ENCODE results near the gene BROX.

The BROX gene

GRCh38 chr1:222697203-222697602 lies 15.2 kb upstream of the BROX start:
- H3K9me3 ChIP-seq (ENCODE audit: control insufficient read depth in 2 of 2, low read length in 2 of 2) = no peaks in the 10 kb centered on the region
- H3K27ac ChIP-seq (ENCODE audit: low read length) = no peak overlapping the region
- H3K27me3 ChIP-seq (ENCODE audit: control insufficient read depth in 1 of 2, insufficient read depth in 2 of 2, low read length in 2 of 2) = no peaks in the 10 kb centered on the region
- peaks cover 0 to 17% of the 10 kb centered on the region in 2 donors for H3K36me3 ChIP-seq (ENCODE audit: control insufficient read depth in 2 of 2, insufficient read depth in 2 of 2, low read length in 2 of 2)
- H3K4me3 ChIP-seq (ENCODE audit: low read length in 2 of 2) = no peak overlapping the region
- no peak overlapping the region for H3K9ac ChIP-seq (ENCODE audit: low read length in 2 of 2)
- no peaks in the 10 kb centered on the region for H3K4me1 ChIP-seq (ENCODE audit: control insufficient read depth, insufficient read depth, low read length)

DNA sequence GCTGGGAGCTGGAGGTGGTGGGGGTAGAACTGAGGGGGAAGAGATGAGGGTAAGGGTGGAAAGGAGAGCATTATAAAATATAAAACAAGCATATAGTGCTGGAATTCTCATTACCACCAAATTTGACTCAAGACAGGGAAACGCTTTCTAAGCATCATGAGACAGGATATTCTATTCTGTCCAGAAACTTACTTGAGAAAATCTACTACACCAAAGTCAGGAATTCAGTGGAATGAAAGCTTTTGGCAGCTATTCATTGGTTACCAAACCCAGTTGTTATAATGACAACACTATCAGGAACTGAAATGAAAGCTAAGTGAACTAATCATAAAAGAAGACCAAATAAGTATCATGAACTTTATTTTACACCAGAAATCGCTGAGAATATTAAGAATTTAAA lies 14.5 kb upstream of the BROX start:
- Histone ChIP-seq H3K27ac (ENCODE audit: low read length) (no peak overlapping the region), H3K9me3 (ENCODE audit: control insufficient read depth in 2 of 2, low read length in 2 of 2) (no peaks in the 10 kb centered on the region), H3K36me3 (ENCODE audit: control insufficient read depth in 2 of 2, insufficient read depth in 2 of 2, low read length in 2 of 2) (peaks cover 5 to 14% of the 10 kb centered on the region in 2 donors), H3K4me1 (ENCODE audit: control insufficient read depth, insufficient read depth, low read length) (no peaks in the 10 kb centered on the region), H3K9ac (ENCODE audit: low read length in 2 of 2) (no peak overlapping the region), H3K4me3 (ENCODE audit: low read length in 2 of 2) (no peak overlapping the region), H3K27me3 (ENCODE audit: control insufficient read depth in 1 of 2, insufficient read depth in 2 of 2, low read length in 2 of 2) (no peaks in the 10 kb centered on the region)

DNA sequence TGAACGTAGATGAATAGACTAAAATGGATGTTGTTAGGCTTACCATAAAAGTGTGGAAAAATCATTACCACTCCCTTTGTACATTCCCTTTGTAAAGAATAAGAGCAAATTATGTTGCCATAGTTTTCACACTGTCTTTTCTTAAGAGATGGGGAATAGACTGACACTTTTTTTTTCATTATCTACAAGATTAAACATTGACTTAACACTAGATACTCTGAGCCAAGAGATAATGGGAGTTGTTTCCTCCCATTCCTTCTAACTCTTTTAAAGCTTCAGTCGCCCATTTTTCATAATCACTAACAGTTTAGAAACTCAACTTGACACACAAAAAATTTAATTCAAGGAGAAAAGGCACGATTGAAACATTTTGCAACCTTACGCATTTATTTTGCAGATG lies 10.2 kb upstream of the BROX start:
- no peak overlapping the region for H3K4me3 ChIP-seq (ENCODE audit: low read length in 2 of 2)
- H3K27me3 ChIP-seq (ENCODE audit: control insufficient read depth in 1 of 2, insufficient read depth in 2 of 2, low read length in 2 of 2) = no peaks in the 10 kb centered on the region
- no peaks in the 10 kb centered on the region for H3K9me3 ChIP-seq (ENCODE audit: control insufficient read depth in 2 of 2, low read length in 2 of 2)
- peaks cover 5 to 7% of the 10 kb centered on the region in 2 donors for H3K36me3 ChIP-seq (ENCODE audit: control insufficient read depth in 2 of 2, insufficient read depth in 2 of 2, low read length in 2 of 2)
- no peak overlapping the region for H3K27ac ChIP-seq (ENCODE audit: low read length)
- no peaks in the 10 kb centered on the region for H3K4me1 ChIP-seq (ENCODE audit: control insufficient read depth, insufficient read depth, low read length)
- H3K9ac ChIP-seq (ENCODE audit: low read length in 2 of 2) = no peak overlapping the region

DNA sequence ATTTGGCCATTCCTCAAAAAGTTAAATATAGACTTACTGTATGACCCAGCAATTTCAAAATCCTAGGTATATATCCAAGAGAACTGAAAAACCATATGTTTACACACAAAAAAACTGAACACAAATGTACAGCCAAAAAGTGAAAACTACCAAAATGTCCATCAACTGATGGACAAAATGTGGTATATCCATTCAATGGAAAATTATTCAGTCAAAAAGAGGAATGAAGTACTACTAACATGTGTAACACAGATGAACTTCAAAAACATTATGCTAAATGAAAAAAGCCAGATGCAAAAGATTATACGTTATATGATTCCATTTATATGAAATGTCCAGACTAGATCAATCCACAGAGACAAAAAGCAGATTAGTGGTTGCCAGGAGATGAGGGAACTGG lies 8.1 kb upstream of the BROX start:
- no peaks in the 10 kb centered on the region for H3K9me3 ChIP-seq (ENCODE audit: control insufficient read depth in 2 of 2, low read length in 2 of 2)
- H3K36me3 ChIP-seq (ENCODE audit: control insufficient read depth in 2 of 2, insufficient read depth in 2 of 2, low read length in 2 of 2) = peaks cover 5 to 7% of the 10 kb centered on the region in 2 donors
- no peak overlapping the region for H3K4me3 ChIP-seq (ENCODE audit: low read length in 2 of 2)

DNA sequence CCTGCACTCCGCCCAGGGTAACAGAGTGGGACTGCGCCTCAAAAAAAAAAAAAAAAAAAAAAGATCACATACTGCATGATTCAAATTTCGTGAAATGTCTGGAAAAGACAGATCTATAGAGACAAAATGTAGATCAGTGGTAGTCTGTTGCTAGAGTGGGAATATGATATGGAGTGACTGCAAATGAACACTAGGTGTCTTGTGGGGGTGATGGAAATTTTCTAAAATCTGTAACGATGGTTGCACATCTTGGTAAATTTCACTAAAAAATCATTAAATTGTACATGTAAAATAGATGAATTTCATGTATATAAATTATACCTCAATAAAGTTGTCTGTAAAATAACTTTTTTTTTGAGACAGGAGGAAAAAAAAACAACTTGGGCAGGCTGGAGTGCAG lies 5.5 kb upstream of the BROX start:
- H3K9ac ChIP-seq (ENCODE audit: low read length in 2 of 2) = no peak overlapping the region
- H3K27ac ChIP-seq (ENCODE audit: low read length) = no peak overlapping the region
- H3K36me3 ChIP-seq (ENCODE audit: control insufficient read depth in 2 of 2, insufficient read depth in 2 of 2, low read length in 2 of 2) = peaks cover 3 to 5% of the 10 kb centered on the region in 2 donors
- no peak overlapping the region for H3K4me3 ChIP-seq (ENCODE audit: low read length in 2 of 2)
- peaks cover 6% of the 10 kb centered on the region for H3K4me1 ChIP-seq (ENCODE audit: control insufficient read depth, insufficient read depth, low read length)
- no peaks in the 10 kb centered on the region for H3K27me3 ChIP-seq (ENCODE audit: control insufficient read depth in 1 of 2, insufficient read depth in 2 of 2, low read length in 2 of 2)
- no peaks in the 10 kb centered on the region for H3K9me3 ChIP-seq (ENCODE audit: control insufficient read depth in 2 of 2, low read length in 2 of 2)

More for the DNA sequence above, 8.1 kb upstream of the BROX start:
- H3K27me3 ChIP-seq (ENCODE audit: control insufficient read depth in 1 of 2, insufficient read depth in 2 of 2, low read length in 2 of 2) = no peaks in the 10 kb centered on the region
- H3K9ac ChIP-seq (ENCODE audit: low read length in 2 of 2) = no peak overlapping the region
- H3K27ac ChIP-seq (ENCODE audit: low read length) = no peak overlapping the region
- H3K4me1 ChIP-seq (ENCODE audit: control insufficient read depth, insufficient read depth, low read length) = no peaks in the 10 kb centered on the region

DNA sequence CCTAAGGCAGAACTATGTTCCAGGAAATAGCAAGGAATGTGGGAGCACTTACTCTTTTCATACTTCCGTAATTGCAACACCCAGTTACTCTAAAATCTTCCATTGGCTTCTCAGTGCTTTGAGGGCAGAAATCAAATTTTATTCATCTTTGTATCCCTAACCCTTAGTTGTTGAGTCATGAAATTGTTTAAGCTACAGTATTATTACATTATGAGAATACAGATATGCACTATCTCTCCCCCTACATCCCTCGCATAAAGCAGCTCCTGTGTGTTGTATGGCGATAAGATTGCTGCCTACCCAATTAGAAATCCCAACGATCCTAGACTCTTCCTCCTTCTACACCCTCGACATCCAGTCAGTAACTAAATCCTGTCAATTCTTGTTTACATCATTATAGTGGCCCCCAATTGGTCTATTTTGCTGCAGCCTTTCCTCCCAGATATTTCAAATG lies 2.6 kb upstream of the BROX start:
- Histone ChIP-seq H3K9ac (ENCODE audit: low read length in 2 of 2) (no peak overlapping the region), H3K4me3 (ENCODE audit: low read length in 2 of 2) (no peak overlapping the region), H3K27ac (ENCODE audit: low read length) (no peak overlapping the region), H3K9me3 (ENCODE audit: control insufficient read depth in 2 of 2, low read length in 2 of 2) (no peaks in the 10 kb centered on the region), H3K27me3 (ENCODE audit: control insufficient read depth in 1 of 2, insufficient read depth in 2 of 2, low read length in 2 of 2) (no peaks in the 10 kb centered on the region), H3K4me1 (ENCODE audit: control insufficient read depth, insufficient read depth, low read length) (peaks cover 11% of the 10 kb centered on the region), H3K36me3 (ENCODE audit: control insufficient read depth in 2 of 2, insufficient read depth in 2 of 2, low read length in 2 of 2) (no peaks in the 10 kb centered on the region)

DNA sequence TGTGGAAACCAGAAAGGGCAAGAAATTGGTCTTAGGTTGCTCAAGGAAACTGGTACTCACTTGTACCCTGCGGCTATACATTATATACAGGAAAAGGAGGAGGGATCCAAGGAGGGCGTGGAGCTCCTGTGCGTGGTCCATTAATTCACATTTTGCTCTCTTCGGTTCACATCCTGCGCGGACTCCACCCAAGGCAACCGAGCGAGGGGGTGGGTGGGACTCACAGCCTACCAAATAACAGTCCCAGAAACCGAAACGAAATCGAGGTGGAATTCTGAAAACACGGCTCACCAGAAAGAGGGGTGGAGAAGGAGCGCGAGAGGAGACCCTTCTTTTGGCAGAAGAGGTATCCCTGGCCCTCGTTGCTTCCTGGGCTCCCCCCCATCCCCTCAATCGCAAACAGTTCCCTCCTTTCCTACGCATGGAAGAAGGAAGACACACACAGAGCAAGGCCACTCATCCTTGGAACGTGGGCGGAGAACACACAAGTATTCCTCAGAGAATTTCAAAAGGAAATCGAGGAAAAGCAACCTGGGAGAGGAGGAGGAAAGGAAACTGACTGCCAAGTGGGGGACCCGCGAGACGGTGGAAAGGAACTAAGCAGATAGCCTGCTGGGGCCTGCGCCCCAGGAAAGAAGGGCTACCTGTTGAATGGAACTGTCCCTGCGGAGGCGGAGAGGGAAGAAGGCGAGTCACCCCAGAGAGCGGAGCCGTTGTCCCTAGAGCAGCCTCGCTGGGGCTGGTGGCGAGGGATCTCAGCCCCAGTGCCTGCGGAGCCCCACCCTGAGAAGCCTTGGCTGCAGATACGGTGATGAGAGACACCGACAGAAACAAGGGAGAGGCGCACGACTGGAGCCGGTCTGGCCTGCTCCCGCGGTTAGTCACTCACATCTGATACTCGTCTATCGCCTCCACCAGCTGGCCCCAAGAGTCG lies 778 bp upstream of the BROX start:
- H3K4me3 ChIP-seq (ENCODE audit: low read length in 2 of 2) = peak overlapping the region; percentile 95 to 100
- H3K4me1 ChIP-seq (ENCODE audit: control insufficient read depth, insufficient read depth, low read length) = peaks cover 11% of the 10 kb centered on the region
- peaks cover 0 to 2% of the 10 kb centered on the region in 2 donors for H3K36me3 ChIP-seq (ENCODE audit: control insufficient read depth in 2 of 2, insufficient read depth in 2 of 2, low read length in 2 of 2)
- H3K27ac ChIP-seq (ENCODE audit: low read length) = peak overlapping the region; percentile 99
- H3K27me3 ChIP-seq (ENCODE audit: control insufficient read depth in 1 of 2, insufficient read depth in 2 of 2, low read length in 2 of 2) = no peaks in the 10 kb centered on the region
- no peaks in the 10 kb centered on the region for H3K9me3 ChIP-seq (ENCODE audit: control insufficient read depth in 2 of 2, low read length in 2 of 2)
- peak overlapping the region; percentile 79 to 91 for H3K9ac ChIP-seq (ENCODE audit: low read length in 2 of 2)

DNA sequence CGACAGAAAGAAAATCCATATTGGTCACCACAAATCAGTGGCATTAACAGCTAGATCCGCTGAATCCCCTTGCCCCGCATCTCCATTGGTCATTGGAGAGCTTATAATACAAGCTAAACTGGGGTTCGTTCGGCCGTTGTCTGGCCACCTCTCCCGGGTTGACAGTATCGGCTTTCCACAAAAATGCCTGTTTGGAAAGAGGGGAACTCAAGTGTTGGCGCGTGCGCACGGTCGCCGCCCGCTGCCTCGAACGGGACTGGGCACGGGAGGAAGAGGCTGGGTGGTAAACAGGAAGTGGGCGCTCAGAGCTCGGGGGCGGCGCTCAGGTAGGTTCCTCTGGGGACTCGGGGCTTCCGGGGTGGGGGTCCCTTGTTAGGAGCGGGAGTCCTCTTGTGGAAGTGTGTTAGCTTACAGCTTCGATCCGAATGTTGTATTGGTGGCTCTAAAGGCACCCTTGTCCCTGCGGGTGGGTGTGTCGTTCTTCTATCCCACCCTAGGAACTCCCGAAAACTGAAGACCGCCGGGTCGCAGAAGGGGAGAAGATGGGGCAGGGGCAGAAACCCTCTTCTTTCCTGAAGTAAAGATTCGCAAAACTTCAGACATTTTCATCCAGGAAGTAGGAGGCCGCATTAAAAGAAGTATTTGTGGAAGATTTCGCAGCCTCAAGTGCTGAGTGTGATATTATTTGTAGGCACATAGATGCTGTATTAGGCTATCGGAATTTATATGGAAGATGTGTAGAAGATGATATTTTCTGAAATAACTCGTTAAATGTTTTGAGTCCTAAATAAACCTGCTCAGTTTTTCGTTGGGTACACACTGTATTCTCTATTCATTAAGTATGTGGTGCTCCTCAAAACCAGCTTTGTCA lies 962 bp downstream of the BROX start:
- Histone ChIP-seq H3K4me1 (ENCODE audit: control insufficient read depth, insufficient read depth, low read length) (peaks cover 11% of the 10 kb centered on the region), H3K27me3 (ENCODE audit: control insufficient read depth in 1 of 2, insufficient read depth in 2 of 2, low read length in 2 of 2) (no peaks in the 10 kb centered on the region), H3K27ac (ENCODE audit: low read length) (peak overlapping the region; percentile 99), H3K4me3 (ENCODE audit: low read length in 2 of 2) (peak overlapping the region; percentile 100), H3K9ac (ENCODE audit: low read length in 2 of 2) (peak overlapping the region; percentile 99 to 100), H3K36me3 (ENCODE audit: control insufficient read depth in 2 of 2, insufficient read depth in 2 of 2, low read length in 2 of 2) (peaks cover 4 to 5% of the 10 kb centered on the region in 2 donors), H3K9me3 (ENCODE audit: control insufficient read depth in 2 of 2, low read length in 2 of 2) (no peaks in the 10 kb centered on the region)

- Histone ChIP-seq H3K4me3 (ENCODE audit: low read length in 2 of 2) (no peak overlapping the region), H3K9me3 (ENCODE audit: control insufficient read depth in 2 of 2, low read length in 2 of 2) (no peaks in the 10 kb centered on the region), H3K4me1 (ENCODE audit: control insufficient read depth, insufficient read depth, low read length) (peaks cover 8% of the 10 kb centered on the region), H3K9ac (ENCODE audit: low read length in 2 of 2) (no peak overlapping the region), H3K36me3 (ENCODE audit: control insufficient read depth in 2 of 2, insufficient read depth in 2 of 2, low read length in 2 of 2) (peaks cover 5 to 16% of the 10 kb centered on the region in 2 donors), H3K27me3 (ENCODE audit: control insufficient read depth in 1 of 2, insufficient read depth in 2 of 2, low read length in 2 of 2) (no peaks in the 10 kb centered on the region), H3K27ac (ENCODE audit: low read length) (no peak overlapping the region)
These were observed 4.0 kb downstream of the BROX start for GRCh38 chr1:222716393-222716792.

DNA sequence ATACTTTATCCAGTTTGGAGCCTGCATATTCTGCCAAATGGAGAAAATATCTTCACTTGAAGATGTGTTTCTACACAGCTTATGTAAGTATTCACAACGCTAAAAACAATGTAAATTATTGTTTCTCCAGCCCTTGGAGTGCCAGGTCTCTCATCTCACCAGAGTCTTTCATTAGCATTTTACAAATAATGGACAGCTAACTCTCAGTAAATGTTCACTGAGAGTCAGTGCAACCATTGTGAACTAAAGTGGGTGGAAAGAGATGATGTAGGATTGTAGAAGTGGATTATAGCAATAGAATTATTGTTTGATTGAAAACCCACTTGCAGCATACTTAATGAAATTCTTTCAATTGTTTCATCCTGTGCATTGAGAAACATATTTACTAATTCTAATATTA lies 16.4 kb downstream of the BROX start:
- Histone ChIP-seq H3K36me3 (ENCODE audit: control insufficient read depth in 2 of 2, insufficient read depth in 2 of 2, low read length in 2 of 2) (peaks cover 33 to 61% of the 10 kb centered on the region in 2 donors), H3K4me1 (ENCODE audit: control insufficient read depth, insufficient read depth, low read length) (no peaks in the 10 kb centered on the region), H3K9ac (ENCODE audit: low read length in 2 of 2) (no peak overlapping the region), H3K4me3 (ENCODE audit: low read length in 2 of 2) (no peak overlapping the region), H3K27ac (ENCODE audit: low read length) (no peak overlapping the region), H3K9me3 (ENCODE audit: control insufficient read depth in 2 of 2, low read length in 2 of 2) (no peaks in the 10 kb centered on the region), H3K27me3 (ENCODE audit: control insufficient read depth in 1 of 2, insufficient read depth in 2 of 2, low read length in 2 of 2) (no peaks in the 10 kb centered on the region)
